SK-N-SH (cell line): ENCODE measurements around the gene ZDHHC16. TPM values are rescaled to one million over a fixed set of nuclear protein-coding genes. Genes with fewer than 3 reads are reported as not detected.

Source experiments
- CTCF ChIA-PET: fragments of 300-600, 350-600 bp; formaldehyde crosslinking; extraction: SDS; loops from one replicate; lab custom pipeline; 2021; lab: Yijun Ruan, JAX
- POLR2A ChIA-PET: fragments of 350-600 bp; sonication (Branson Sonifier 250); formaldehyde crosslinking; extraction: SDS; loops from one replicate; lab custom pipeline; 2020; ENCODE audit warnings: antibody characterized with exemption, inconsistent platforms; lab: Yijun Ruan, JAX
- DNase-seq: peaks from one replicate; pipeline ENCODE4 v3.0.0; 2012
- H2AFZ ChIP-seq: fragments of 200-600 bp; sonication (generic); 2 replicates; pipeline ENCODE4 v1.8.1; 2016; ENCODE audit warnings: antibody characterized with exemption, mild to moderate bottlenecking, low read depth
- H3F3A ChIP-seq: fragments of 200-600 bp; sonication (generic); replicated peaks from 2 replicates; pipeline ENCODE3; 2016; ENCODE audit warnings: antibody characterized with exemption, mild to moderate bottlenecking; ENCODE audit not compliant: insufficient read depth
- H3K27ac ChIP-seq, 2 experiments: fragments of 200-500 bp in 1 of 2; fragments of 200-600 bp in 1 of 2; sonication (Bioruptor generic) in 1 of 2; sonication (generic), shearing (Covaris generic) in 1 of 2; 2 replicates each; pipeline versions ENCODE4 v1.5.1 to v1.6.1; 2014 to 2016; ENCODE audit warnings: low read depth in 2 of 2, inconsistent platforms in 1 of 2, low read length in 1 of 2, mild to moderate bottlenecking in 1 of 2, mixed read lengths in 1 of 2
- H3K27me3 ChIP-seq: fragments of 200-600 bp; sonication (generic), shearing (Covaris generic); 2 replicates; pipeline ENCODE4 v1.6.1; 2016; ENCODE audit warnings: mixed run types; ENCODE audit not compliant: insufficient read depth
- H3K36me3 ChIP-seq, 2 experiments: fragments of 200-500 bp in 1 of 2; fragments of 200-600 bp in 1 of 2; sonication (Bioruptor generic) in 1 of 2; sonication (generic) in 1 of 2; replicated peaks in 1 of 2; 2 replicates each; pipeline versions ENCODE3 to v1.5.1; 2014 to 2016; ENCODE audit warnings: low read length in 1 of 2, mild to moderate bottlenecking in 1 of 2; ENCODE audit not compliant: insufficient read depth in 2 of 2, control insufficient read depth in 1 of 2
- H3K4me1 ChIP-seq, 2 experiments: fragments of 200-500 bp in 1 of 2; fragments of 200-600 bp in 1 of 2; sonication (Bioruptor generic) in 1 of 2; sonication (generic), shearing (Covaris generic) in 1 of 2; 2 replicates each; pipeline versions ENCODE4 v1.5.1 to v1.6.1; 2014 to 2016; ENCODE audit warnings: low read depth in 1 of 2, low read length in 1 of 2, mixed run types in 1 of 2; ENCODE audit not compliant: insufficient read depth in 2 of 2, control insufficient read depth in 1 of 2
- H3K4me2 ChIP-seq: fragments of 200-600 bp; sonication (generic), shearing (Covaris generic); 2 replicates; pipeline ENCODE4 v1.6.1; 2017; ENCODE audit warnings: mixed run types
- H3K4me3 ChIP-seq, 2 experiments: fragments of 200-500 bp in 1 of 2; fragments of 200-600 bp in 1 of 2; sonication (Bioruptor generic) in 1 of 2; sonication (generic), shearing (Covaris generic) in 1 of 2; 2 replicates each; pipeline versions ENCODE4 v1.5.1 to v1.8.1; 2014 to 2016; ENCODE audit warnings: low read depth in 2 of 2, inconsistent platforms in 1 of 2, low read length in 1 of 2, mild to moderate bottlenecking in 1 of 2, mixed read lengths in 1 of 2, moderate library complexity in 1 of 2
- H3K79me2 ChIP-seq: fragments of 200-600 bp; sonication (generic); 2 replicates; pipeline ENCODE4 v1.8.1; 2017; ENCODE audit warnings: mild to moderate bottlenecking; ENCODE audit not compliant: insufficient read depth
- H3K9ac ChIP-seq: fragments of 200-600 bp; sonication (generic); 2 replicates; pipeline ENCODE4 v1.6.1; 2017; ENCODE audit warnings: mixed run types
- H3K9me2 ChIP-seq: fragments of 200-600 bp; sonication (generic); 2 replicates; pipeline ENCODE4 v1.6.1; 2017; ENCODE audit warnings: mixed run types
- H3K9me3 ChIP-seq: fragments of 200-600 bp; sonication (generic); 2 replicates; pipeline ENCODE4 v1.6.1; 2017; ENCODE audit warnings: mixed run types, mild to moderate bottlenecking, moderate library complexity
- H4K20me1 ChIP-seq: fragments of 200-600 bp; sonication (generic); 2 replicates; pipeline ENCODE4 v1.6.1; 2017; ENCODE audit warnings: mild to moderate bottlenecking, mixed run types; ENCODE audit not compliant: insufficient read depth
- CHD2 ChIP-seq: fragments of 150-350 bp; IDR thresholded peaks from 2 replicates; pipeline ENCODE4 v1.6.1; 2018; ENCODE audit warnings: low read length; ENCODE audit not compliant: partially characterized antibody
- FOSL2 ChIP-seq: IDR thresholded peaks from 2 replicates; pipeline ENCODE4 v1.4.0; 2012; ENCODE audit warnings: low read depth, mild to moderate bottlenecking, moderate library complexity, borderline replicate concordance
- FOXJ3 ChIP-seq: sonication (generic); formaldehyde crosslinking; IDR thresholded peaks from 2 replicates; pipeline ENCODE4 v1.5.1; 2020; ENCODE audit warnings: mild to moderate bottlenecking, missing genetic modification reagents
- FOXM1 ChIP-seq: IDR thresholded peaks from 2 replicates; pipeline ENCODE4 v1.4.0; 2012; ENCODE audit warnings: low read depth, mild to moderate bottlenecking
- JUND ChIP-seq: IDR thresholded peaks from 2 replicates; pipeline ENCODE4 v1.4.0; 2012
- MXI1 ChIP-seq: IDR thresholded peaks from 2 replicates; pipeline ENCODE4 v1.6.1; 2012; ENCODE audit warnings: mild to moderate bottlenecking, low read depth, low read length, improper control_type of control experiment
- NFIC ChIP-seq: IDR thresholded peaks from 2 replicates; pipeline ENCODE4 v1.4.0; 2012; ENCODE audit warnings: borderline replicate concordance
- POLR2AphosphoS5 ChIP-seq: IDR thresholded peaks from 2 replicates; pipeline ENCODE4 v1.6.1; 2012; ENCODE audit warnings: low read depth, low read length
- RAD21 ChIP-seq: IDR thresholded peaks from 2 replicates; pipeline ENCODE4 v1.6.1; 2012; ENCODE audit warnings: mild to moderate bottlenecking, low read length
- RFX5 ChIP-seq: IDR thresholded peaks from 2 replicates; pipeline ENCODE4 v1.6.1; 2012; ENCODE audit warnings: mild to moderate bottlenecking, improper control_type of control experiment, low read length
- TCF12 ChIP-seq: IDR thresholded peaks from 2 replicates; pipeline ENCODE4 v1.4.0; 2012
- WGBS: methylation state at CpG from one replicate; pipeline ENCODE4 v1.1.6; 2017; ENCODE audit warnings: low lambda C conversion rate; 5-methylcytosine and 5-hydroxymethylcytosine counted together
- polyA plus RNA-seq, 3 experiments: library from polyadenylated mRNA; depleted of rRNA; stranded (reverse); fragments of >200 nt; gene quantifications; 2 replicates each; pipeline ENCODE4 v1.2.3, GENCODE V29; 2012
- TF ChIP-seq, protein P1 (sequence below): fragments of 150-350 bp; IDR thresholded peaks from 2 replicates; pipeline ENCODE4 v1.6.1; 2016; ENCODE audit warnings: mild to moderate bottlenecking, low read depth, low read length
- TF ChIP-seq, protein P2 (sequence below): IDR thresholded peaks from 2 replicates; pipeline ENCODE4 v1.4.0; 2012; ENCODE audit warnings: low read depth, borderline replicate concordance

Gene ZDHHC16
- polyA plus RNA-seq, 1 of the 3 experiments (the other 2 are of a cell fraction): 71.5 TPM

DNA sequence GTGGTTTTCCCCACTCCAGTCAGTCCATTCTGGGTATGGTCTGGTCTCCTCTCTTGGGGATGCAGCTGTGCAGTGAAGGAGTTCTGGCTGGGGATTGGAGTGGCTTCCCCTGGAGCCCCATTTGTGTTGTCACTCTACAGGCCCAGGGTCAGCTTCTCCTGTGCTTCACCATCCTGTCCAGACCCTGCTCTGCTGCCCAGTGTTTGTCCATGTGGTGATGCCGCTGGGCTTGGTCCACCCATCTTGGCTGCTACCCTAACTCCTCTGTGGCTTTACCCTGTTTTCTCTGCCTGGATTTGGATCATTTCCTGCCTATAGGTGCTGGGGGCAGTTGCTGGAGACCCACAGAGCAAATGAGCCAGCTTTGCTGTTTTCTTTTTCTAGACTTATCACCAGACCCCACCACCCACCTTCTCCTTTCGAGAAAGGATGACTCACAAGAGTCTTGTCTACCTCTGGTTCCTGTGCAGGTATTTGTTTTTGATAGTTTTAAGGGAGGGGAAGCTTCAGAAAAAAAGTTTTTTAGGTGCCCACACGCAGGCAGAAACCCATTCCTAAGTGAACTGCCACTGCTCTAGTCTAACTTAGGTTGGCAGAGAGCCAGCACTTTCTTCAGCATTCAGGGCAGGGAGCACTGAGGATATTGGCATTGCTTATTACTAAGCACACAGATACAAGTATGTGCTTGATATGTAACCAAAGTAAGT, 8.5 kb downstream of the ZDHHC16 start:
- Histone ChIP-seq H3F3A (peaks cover 5% of the 10 kb centered on the region), H3K9ac (no peak overlapping the region), H3K4me3 (no peak overlapping the region), H3K9me3 (no peaks in the 10 kb centered on the region), H2AFZ (no peak overlapping the region), H3K27me3 (no peaks in the 10 kb centered on the region), H3K36me3 (peaks cover 39 to 77% of the 10 kb centered on the region in 2 experiments), H3K27ac (no peak overlapping the region; a peak in 1 of 4 replicates), H3K79me2 (peaks cover 57% of the 10 kb centered on the region), H3K4me2 (no peak overlapping the region), H3K9me2 (no peaks in the 10 kb centered on the region), H3K4me1 (no peaks in the 10 kb centered on the region; a peak in 1 of 4 replicates), H4K20me1 (0 out of 2 replicates have a peak, but pooled peaks cover 7% of the 10 kb centered on the region)
- ChIA-PET CTCF (interaction anchor here (0.9 to 2.9 kb wide), 2 partner anchors 10 to 34 kb away, joined by 3 to 16 read pairs; no protein-coding TSS in a partner anchor), POLR2A (interaction anchor here (1.0 kb wide), 1 partner anchor 11 kb away, joined by 3 read pairs; no protein-coding TSS in a partner anchor)
- WGBS: 88% methylated on average over 3 of the region's 3 CpGs
- TF ChIP-seq RFX5: no peak
- TF ChIP-seq, protein P1, sequence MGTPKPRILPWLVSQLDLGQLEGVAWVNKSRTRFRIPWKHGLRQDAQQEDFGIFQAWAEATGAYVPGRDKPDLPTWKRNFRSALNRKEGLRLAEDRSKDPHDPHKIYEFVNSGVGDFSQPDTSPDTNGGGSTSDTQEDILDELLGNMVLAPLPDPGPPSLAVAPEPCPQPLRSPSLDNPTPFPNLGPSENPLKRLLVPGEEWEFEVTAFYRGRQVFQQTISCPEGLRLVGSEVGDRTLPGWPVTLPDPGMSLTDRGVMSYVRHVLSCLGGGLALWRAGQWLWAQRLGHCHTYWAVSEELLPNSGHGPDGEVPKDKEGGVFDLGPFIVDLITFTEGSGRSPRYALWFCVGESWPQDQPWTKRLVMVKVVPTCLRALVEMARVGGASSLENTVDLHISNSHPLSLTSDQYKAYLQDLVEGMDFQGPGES: no peak
- TF ChIP-seq, protein P2, sequence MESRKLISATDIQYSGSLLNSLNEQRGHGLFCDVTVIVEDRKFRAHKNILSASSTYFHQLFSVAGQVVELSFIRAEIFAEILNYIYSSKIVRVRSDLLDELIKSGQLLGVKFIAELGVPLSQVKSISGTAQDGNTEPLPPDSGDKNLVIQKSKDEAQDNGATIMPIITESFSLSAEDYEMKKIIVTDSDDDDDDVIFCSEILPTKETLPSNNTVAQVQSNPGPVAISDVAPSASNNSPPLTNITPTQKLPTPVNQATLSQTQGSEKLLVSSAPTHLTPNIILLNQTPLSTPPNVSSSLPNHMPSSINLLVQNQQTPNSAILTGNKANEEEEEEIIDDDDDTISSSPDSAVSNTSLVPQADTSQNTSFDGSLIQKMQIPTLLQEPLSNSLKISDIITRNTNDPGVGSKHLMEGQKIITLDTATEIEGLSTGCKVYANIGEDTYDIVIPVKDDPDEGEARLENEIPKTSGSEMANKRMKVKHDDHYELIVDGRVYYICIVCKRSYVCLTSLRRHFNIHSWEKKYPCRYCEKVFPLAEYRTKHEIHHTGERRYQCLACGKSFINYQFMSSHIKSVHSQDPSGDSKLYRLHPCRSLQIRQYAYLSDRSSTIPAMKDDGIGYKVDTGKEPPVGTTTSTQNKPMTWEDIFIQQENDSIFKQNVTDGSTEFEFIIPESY: no peak
- TF ChIP-seq RAD21: no peak
- TF ChIP-seq FOXM1: no peak
- TF ChIP-seq JUND: no peak
- TF ChIP-seq POLR2AphosphoS5: peak; percentile 5; the same call in 1 of the 2 replicates
- TF ChIP-seq NFIC: peak; percentile 64; the same call in 1 of the 2 replicates
- no peak for TF ChIP-seq MXI1
- TF ChIP-seq FOXJ3: no peak
- no peak for TF ChIP-seq TCF12
- TF ChIP-seq FOSL2: no peak
- no peak for TF ChIP-seq CHD2
- DNase-seq: no peak

DNA sequence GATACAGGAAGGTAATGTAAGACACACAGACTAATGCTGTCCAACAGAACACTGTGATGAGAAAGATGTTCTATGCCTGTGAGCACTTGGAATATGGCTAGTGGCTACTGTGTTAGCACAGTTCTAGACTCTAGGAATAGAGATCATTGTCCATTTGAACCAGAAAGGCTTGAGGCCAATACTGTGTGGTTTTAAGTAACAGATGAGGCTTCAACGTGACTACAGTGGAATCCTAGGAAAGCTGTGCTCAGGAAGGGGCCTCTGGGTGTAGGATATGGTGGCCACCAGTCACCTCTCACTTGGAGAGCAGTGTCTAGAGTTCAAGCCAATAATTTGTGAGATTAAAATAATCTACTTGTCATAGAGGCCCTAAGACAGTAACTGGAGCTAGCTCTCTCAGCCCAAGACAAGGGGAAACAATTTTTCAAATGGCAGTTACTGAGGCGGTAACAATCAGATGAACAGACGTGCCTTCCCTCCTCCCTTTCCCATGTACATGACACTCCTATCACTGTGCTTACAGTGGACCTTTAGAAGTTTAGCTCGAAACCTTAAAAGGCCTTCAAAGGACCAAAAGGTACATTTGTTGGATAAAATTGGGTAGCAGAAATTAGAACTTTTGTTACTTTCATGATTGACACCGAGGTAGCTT, 10.2 kb downstream of the ZDHHC16 start:
- H3K9ac ChIP-seq: no peak overlapping the region
- no peaks in the 10 kb centered on the region; a peak in 1 of 4 replicates for H3K4me1 ChIP-seq
- H3K4me2 ChIP-seq: no peak overlapping the region
- H3F3A ChIP-seq: peaks cover 5% of the 10 kb centered on the region
- H2AFZ ChIP-seq: no peak overlapping the region
- no peak for DNase-seq
- H3K79me2 ChIP-seq: peaks cover 41% of the 10 kb centered on the region
- ChIA-PET CTCF (interaction anchor here (0.9 to 2.6 kb wide), 4 partner anchors 9 to 246 kb away, joined by 3 to 8 read pairs (median 5); no protein-coding TSS in a partner anchor), POLR2A (no interaction called here)
- no peaks in the 10 kb centered on the region for H3K27me3 ChIP-seq
- TF ChIP-seq CHD2 (no peak), POLR2AphosphoS5 (peak; percentile 14; the same call in 1 of the 2 replicates)
- H3K9me2 ChIP-seq: no peaks in the 10 kb centered on the region
- no peak overlapping the region for H3K27ac ChIP-seq
- 0 out of 2 replicates have a peak, but pooled peaks cover 7% of the 10 kb centered on the region for H4K20me1 ChIP-seq
- H3K4me3 ChIP-seq: no peak overlapping the region
- no peaks in the 10 kb centered on the region for H3K9me3 ChIP-seq
- peaks cover 49 to 86% of the 10 kb centered on the region in 2 experiments for H3K36me3 ChIP-seq
- 92% methylated on average over 5 of the region's 5 CpGs for WGBS
